ENCODE data around the gene NCEH1.

NCEH1 gene

DNA sequence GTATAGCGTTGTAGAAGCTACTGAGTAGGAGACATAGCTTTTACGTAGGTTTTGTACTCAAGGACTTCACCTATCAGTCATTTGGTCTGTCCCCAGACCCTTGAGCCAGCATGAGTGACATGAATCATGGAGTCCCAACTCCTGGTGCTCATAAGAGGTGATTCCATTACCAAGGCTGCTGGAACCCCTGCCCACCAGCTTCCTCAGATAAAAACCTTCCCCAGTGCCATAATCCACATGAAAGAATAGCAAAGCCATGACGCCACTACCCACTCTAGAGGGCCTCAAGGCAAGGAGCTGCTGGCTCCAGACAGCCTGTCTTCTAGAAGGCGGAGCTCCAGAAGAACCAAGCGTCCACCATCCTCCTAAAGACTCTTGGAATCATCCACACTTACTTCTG is 69.6 kb downstream of the NCEH1 start:
- no peak for DNase-seq

- no peak for DNase-seq
Measured at GRCh38 chr3:172640751-172641150, 70.1 kb downstream of the NCEH1 start.

DNA sequence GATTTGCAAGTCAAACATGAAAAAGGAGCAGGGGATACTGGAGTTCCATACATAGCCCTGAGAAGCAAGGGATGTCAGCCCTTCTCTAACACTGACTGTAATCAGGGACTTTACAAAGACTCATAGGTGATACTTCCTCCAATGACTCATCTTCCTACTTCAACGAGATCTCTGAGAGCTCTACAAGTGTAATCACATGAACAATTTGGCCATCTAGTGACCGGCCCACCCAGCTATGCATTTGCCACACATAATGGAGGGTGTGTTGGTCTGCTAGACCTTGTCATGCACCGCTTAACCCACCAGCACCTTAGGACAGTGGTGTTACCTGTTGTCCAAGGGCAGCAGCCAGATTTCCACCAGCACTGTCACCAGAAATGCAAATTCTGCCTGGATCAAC is 75.3 kb downstream of the NCEH1 start:
- peak; percentile 53 for DNase-seq

DNA sequence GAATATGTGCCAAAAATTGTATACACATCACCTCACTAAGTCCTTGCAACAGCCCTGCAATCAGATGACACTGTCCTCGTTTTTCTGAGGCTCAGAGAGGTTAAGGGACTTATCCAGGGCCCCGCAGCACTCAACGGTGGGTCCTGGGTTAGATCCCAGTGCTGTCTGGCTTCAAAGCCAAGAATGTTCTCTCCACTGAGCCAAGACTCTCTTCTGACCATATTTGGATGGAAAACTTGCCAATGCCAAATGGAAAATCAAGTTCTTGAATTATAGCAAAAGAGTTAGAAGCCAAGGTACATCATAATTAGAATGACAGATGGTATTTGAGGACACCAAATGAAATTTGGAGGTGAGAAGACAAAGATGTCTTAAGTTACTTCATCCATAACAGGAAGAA is 75.9 kb downstream of the NCEH1 start:
- DNase-seq: no peak

GRCh38 chr3:172630316-172630715 is 80.6 kb downstream of the NCEH1 start:
- DNase-seq: no peak

GRCh38 chr3:172629470-172629869 is 81.4 kb downstream of the NCEH1 start:
- no peak for DNase-seq

GRCh38 chr3:172627057-172627809 is 83.6 kb downstream of the NCEH1 start:
- no peak for DNase-seq

- no peak for DNase-seq
Measured at GRCh38 chr3:172626021-172626640, 84.7 kb downstream of the NCEH1 start.

DNA sequence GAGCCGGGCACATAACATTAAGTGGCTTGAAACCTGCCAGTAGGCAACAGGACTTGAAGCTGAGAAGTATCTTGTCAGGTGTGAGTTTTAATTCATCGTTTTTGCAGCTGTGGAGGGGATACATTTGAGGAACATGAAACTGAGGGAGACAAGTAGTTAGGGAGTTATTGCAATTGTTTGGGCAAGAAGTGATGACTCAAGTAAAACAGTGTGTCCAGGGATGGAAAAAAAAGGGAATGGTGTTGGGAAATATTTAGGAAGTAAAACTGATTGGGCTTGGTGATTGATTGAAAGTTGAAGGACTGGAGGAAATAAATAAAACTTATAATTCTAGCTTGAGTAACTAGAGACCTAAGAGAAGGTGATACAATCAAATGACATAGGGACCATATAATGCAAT is 85.5 kb downstream of the NCEH1 start:
- DNase-seq: no peak

- no peak for DNase-seq
Measured at GRCh38 chr3:172624999-172625398, 85.9 kb downstream of the NCEH1 start.

- no peak for DNase-seq
Measured at GRCh38 chr3:172622916-172623700, 87.8 kb downstream of the NCEH1 start.

GRCh38 chr3:172622156-172622555 is 88.7 kb downstream of the NCEH1 start:
- DNase-seq: no peak

DNA sequence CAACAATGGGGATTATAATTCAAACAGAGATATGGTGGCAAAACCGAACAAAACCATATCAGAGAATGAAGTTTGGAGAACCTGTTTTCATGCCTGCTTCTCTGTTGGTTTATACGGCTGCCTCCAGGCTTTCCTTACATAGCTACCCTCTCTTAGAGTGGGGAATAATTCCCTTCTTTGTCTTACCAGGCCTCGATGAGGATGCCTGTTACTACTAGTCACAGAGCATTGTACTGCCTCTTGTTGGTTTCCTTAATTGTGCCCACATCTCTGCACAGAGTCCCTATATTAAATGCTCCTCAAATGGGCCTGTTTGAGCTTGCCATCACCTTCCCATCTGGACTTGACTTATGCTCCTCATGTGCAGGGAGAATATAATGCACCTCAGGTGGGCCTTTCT is 92.9 kb downstream of the NCEH1 start:
- DNase-seq: no peak

- no peak for DNase-seq
Measured at GRCh38 chr3:172617013-172617706, 93.7 kb downstream of the NCEH1 start.

DNA sequence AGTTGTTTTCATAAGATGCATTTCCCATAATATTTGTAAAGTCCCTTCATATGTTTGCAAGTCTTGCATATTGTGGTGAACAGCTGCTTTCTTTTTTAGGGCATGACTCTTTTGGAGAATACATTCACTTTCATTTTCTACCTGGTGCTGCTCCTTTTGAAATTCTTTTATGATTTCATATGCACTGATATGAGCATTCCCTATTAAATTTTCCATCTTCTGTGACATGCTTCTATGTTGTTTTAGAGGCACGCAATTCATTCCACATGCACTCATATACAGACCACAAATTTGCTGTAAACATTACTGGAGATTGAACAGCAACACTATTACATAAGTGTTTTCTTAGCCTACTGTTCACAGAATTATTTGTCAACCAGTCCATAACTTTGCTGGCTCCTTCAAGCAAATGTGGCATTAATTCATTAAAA is 94.8 kb downstream of the NCEH1 start:
- no peak for DNase-seq

GRCh38 chr3:172615296-172615695 is 95.6 kb downstream of the NCEH1 start:
- DNase-seq: no peak

DNA sequence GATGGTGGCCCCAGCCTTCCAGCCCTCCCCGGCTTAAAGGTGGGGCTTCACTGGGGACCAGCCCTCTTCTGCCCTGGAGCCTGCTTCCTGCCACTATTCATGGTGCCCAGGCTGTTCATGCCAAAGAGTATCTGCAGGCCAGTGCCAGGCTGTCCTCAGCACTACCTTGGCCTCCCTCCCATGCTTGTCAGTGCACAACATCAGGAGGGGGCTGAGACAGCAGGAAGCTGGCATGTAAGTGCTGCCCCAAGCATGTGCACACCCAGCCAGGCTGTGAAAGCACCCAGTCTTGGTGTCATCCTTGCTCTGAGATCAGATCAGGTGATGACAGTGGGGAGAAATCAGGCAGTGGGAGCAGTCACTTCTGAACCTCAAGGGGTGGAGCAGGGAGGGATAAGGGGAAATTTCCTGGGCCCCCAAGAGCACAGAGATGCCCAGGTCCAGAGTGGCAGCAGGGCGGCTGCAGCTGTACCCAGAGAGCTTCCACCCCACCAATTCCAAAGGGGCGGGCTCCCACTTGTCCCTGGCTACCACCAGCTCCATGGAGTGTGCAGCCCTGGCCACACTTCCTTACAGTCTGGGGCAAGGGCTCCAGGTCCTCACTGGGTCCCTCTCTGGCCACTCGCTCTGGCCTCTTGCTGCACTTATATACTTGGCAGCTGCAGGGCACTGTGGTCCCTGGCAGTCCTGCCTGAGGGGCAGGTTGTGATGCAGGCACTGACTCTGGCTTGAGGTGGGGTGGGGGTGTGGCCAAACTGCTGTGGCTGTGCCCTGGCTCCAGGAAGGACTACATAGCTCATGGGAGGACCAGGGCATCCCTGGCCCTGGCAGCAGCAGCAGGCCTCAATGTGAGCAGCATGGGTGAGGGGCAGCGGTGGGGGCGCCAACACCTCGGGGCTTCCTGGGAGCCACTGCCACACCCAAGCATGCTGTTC is 96.3 kb downstream of the NCEH1 start:
- no peak for DNase-seq

- DNase-seq: no peak
Measured at GRCh38 chr3:172613845-172614244, 97.0 kb downstream of the NCEH1 start.

DNA sequence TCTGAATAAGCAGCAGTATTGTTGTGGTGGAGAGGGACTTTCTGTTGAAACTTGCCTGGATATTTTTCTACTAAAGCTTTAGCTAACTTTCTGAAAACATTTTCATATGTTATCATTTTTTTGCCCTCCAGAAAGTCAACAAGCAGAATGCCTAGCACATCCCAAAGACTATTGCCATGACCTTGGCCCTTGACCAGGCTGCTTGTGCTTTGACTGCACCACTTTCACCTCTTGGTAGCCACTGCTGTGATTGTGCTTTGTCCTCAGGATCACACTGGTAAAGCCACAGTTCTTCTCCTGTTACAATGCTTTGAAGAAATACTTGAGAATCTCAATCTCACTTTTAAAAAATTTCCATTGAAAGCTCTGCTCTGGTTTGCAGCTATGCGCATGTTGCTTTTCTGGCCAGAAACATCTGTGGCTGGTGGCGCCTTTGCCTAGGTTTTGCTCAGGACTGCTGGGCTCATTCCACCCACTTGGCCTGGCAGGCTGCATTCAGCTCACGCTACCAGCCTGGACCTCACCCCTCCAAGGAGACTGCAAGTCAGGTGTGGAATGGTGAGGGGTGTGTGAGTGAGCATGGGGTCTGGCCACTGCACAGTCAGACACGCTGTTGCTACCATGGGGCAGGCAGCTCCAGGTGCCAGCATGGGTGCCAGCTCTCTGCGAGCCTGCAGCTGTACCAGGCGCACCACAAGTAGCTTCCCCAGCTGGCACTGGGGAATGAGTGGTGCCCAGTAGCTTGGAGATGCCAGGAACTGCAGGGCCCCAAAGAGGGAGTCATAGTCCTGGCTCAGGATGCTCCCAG is 97.8 kb downstream of the NCEH1 start:
- DNase-seq: no peak

DNA sequence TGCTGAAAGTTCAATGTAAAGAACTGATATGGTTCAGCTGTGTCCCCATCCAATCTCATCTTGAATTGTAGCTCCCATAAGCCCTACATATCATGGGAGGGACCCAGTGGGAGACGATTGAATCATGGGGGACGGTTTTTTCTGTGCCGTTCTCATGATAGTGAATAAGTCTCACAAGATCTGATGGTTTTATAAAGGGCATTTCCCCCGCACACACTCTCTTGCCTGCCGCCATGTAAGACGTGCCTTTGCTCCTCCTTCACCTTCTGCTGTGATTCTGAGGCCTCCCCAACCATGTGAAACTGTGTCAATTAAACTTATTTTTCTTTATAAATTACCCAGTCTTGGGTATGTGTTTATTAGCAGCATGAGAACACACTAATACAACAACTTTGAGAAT is 101.1 kb downstream of the NCEH1 start:
- DNase-seq: no peak

GRCh38 chr3:172608575-172608974 is 102.3 kb downstream of the NCEH1 start:
- DNase-seq: no peak

Measured in NK-92 treated with Interleukin-12 subunit alpha and Interleukin-12 subunit beta, amount 100 ng/mL, for 24 hours (cell line).